Adrenal gland (tissue), 5 donors: ENCODE data around the gene PTTG2.

Experiments used
- CTCF ChIP-seq, 6 experiments: fragments of 450-650 bp in 4 of 6; fragments of 200-600 bp in 2 of 6; sonication (generic) in 1 of 6; IDR thresholded peaks; 1 replicate in 5 of 6; 2 replicates in 1 of 6; pipeline versions ENCODE4 v1.5.1 to v1.8.0; 2016 to 2021; ENCODE audit warnings: antibody characterized with exemption in 6 of 6, mild to moderate bottlenecking in 2 of 6, moderate library complexity in 1 of 6
- POLR2A ChIP-seq, 2 donors: fragments of 450-650 bp; IDR thresholded peaks; one replicate each; pipeline ENCODE4 v1.6.1; 2017; ENCODE audit warnings: antibody characterized with exemption in 2 of 2, mild to moderate bottlenecking in 2 of 2, moderate library complexity in 1 of 2
- donor health status: DM: no; HTN: no; CAD: no.

DNA sequence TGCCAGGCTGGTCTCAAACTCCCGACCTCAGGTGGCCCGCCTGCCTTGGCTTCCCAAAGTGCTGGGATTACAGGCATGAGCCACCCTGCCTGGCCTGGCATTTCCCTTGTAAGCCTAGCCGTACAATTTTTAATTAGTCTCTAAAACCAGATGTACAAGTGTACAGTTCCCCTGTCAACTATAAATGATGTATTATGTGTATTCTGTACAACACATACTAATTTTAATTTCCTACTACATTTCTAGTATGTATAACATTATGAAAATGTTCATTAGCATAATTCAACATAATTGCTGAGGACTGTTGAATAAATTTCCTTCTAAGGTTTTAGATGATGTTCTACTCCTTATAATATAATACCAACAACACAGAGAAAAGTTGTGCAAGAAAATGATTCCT lies 41.5 kb upstream of the PTTG2 start:
- no peak for TF ChIP-seq CTCF (IDR thresholded peaks at IDR 0.05)
- TF ChIP-seq POLR2A (IDR thresholded peaks at IDR 0.05) = no peak
